Gastrocnemius medialis (tissue), 4 donors: ENCODE measurements around the gene CBX5.

Experiments used
- CTCF ChIP-seq, 5 experiments: fragments of 450-650 bp in 3 of 5; fragments of 200-600 bp in 2 of 5; sonication (generic) in 2 of 5; IDR thresholded peaks in 4 of 5; conservative IDR thresholded peaks in 1 of 5; 1 replicate in 4 of 5; 2 replicates in 1 of 5; pipeline ENCODE4 v1.5.1; 2016 to 2019; ENCODE audit warnings: antibody characterized with exemption in 5 of 5, mild to moderate bottlenecking in 3 of 5, moderate library complexity in 3 of 5
- POLR2A ChIP-seq, 2 donors: fragments of 450-650 bp; IDR thresholded peaks; one replicate each; pipeline ENCODE4 v1.6.1; 2017; ENCODE audit warnings: antibody characterized with exemption in 2 of 2, mild to moderate bottlenecking in 2 of 2, moderate library complexity in 2 of 2

DNA sequence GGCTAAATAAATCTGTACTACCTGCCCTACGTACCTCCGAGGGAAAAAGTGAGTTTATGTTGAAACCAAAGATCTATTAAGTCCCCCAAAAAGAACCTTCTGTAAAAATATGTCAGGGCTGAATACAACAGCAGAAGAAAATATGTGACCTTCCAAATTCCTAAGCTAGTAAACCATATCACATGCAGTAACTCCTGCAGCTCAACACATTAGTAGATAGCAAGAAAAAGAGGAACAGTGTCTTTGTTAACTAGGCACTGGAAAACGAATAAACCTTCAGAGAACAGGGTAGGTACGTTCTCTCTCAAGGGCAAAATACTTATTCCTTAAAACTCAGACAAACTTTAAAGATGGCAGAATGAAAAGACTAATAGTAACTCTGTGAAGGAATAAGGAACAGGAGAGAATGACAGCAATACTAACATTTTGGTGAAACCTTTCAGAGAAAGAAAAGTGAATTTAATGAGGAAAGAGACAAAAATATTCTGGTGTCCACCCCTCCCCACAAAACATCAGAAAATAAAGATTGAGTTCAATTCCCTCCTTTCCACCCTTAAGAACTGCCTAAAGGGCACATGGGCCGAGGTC is 18.0 kb downstream of the CBX5 start:
- no peak for TF ChIP-seq POLR2A (IDR thresholded peaks at IDR 0.05)
- TF ChIP-seq CTCF (IDR thresholded peaks at IDR 0.05 in 4 of 5, conservative IDR thresholded peaks at IDR 0.05 in 1 of 5), result no peak
